ENCODE measurements around the gene CIT.
A peak's percentile ranks its signal among the peaks of the same experiment; 100 is the strongest.
"Not testable (repeated sequence)": the region's sequence is repeated elsewhere in the genome, so short reads cannot be mapped to it uniquely, and the experiment has no call there.

Gene CIT

DNA sequence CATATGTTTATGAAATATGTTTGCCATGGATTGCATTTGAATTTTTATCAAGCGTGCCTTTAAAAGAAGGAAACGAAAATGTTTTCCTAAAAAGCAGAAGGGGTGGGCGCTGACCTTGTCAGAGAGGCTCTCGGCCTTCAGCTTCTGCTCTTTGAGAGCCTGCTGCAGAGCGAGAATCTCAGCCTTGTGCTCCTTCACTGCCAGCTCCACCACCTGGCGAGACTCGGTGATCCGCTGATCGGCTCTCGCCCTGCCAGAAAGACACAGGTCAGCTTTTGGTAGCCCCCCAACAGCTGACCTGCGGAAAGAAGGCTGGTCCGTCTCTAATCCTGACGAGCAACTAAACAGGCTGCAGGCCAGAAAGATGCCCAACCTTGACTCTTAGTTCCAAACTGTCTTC is 146.7 kb downstream of the CIT start:
- DNase-seq = no peak

DNA sequence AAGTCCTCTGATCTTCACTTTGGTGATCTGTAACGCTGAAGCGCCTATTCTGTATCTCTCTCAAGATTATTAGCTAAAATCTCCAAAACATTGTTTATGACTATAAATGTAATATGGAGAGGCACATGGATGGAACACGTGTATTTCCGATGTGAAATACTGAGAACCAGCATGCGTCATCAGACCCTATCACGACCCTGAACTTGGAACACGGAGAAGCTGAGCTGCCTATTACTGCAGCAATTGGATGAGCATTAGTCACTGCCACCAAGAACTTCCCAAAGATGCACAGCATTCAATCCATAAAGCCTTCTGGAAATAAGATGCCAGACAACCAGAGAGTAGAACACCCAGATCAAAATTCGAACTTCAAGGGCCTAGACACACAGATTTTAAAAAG is 147.2 kb downstream of the CIT start:
- no peak for DNase-seq

DNA sequence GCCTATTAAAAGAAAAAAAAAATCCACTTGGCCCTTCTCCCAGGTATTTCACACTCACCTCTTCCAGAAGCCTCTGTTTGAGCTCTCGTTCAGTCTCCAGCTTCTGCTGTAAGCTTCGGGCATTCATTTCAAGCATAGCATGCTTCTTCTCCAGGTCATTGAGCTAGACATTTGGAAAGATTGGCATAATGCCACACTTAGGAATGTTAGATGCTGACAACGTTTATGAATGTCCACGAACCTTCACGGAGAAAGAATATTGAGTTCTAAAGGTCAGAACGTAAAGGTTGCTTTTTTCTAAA is 148.7 kb downstream of the CIT start:
- no peak for DNase-seq

DNA sequence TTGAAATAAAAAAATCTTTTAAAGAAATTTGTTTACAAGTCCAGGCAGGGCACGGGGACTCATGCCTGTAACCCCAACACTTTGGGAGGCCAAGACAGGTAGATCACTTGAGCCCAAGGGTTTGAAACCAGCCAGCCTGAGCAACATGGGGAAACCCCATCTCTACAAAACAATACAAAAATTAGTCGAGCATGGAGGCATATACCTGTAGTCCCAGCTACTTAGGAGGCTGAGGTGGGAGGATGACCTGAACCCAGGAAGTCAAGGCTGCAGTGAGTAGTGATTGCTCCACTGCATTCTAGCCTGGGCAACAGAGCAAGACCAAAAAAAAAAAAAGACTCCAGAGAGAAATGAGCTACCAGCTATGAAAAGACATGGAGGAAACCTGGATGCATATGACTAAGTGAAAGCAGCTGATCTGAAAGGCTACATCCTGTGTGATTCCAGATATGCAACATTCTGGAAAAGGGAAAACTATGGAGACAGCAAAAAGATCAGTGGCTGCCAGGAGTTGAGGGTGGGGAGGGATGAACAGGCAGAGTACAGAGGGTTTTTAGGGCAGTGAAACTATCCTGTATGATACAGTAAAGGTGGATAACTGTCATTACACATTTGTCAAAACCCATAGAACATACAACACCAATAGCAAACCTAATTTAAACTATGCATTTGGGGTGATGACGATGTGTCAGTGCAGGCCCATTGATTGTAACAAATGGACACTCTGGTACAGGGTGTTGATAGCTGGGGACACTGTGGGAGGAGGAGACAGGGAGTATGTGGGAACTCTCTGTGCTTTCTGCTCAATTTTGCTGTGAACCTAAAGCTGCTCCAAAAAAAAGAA is 149.3 kb downstream of the CIT start:
- DNase-seq = no peak

DNA sequence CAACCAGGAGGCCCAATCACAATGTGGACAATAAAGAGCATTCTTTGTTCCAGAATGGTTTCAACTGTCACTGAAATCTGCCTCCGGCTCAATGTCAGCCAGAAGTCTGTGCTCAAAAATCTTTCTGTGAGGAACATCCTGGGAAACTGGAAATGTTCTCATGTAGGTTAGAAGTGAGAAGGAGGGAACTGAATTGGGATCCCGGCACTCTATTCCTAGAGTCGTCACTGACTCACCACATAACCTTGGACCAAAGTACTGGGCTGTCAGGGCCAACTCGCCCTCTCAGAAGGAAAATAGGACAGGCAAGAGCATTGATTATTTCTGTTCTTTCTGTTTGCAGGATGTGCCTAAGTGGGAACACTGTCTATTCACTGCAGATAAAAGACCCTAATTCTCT is 151.6 kb downstream of the CIT start:
- no peak for DNase-seq

DNA sequence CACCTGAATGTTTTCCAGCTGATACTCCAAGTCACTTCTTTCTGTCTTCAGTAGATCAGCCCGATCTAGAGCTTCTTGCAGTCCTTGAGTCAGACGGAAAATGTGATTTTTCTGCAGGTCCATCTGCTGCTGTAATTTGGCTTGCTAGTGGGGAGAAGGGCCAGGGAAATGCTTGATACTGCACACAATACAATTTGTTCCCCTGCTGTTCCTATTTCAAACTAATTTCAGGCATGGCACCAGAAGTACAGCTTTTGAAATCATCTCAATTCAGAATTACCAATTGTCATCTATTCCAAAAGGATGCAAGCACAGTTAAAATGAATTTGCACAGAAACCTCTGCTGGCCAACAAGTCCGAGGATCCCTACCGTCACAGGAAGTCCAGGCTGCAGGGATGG is 155.8 kb downstream of the CIT start:
- peak; percentile 40 for DNase-seq

DNA sequence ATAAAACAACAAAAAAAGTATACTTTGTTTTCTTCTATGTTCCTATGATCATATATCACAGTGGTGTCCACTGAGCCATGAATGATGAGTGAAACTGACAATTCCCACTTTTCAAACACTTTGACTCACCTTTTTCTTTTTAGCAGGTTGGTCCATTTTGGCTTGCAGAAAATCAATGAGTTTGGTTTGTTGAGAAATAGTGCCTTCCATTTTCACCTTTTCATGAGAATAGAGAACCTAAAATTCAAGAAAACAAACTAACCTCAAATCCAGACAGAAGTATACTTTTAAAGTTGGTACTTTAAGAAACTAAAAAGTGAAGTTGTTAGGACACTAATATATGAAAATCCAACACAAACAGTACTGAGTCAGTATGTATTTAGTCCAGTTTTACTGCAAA is 156.8 kb downstream of the CIT start:
- DNase-seq = no peak

DNA sequence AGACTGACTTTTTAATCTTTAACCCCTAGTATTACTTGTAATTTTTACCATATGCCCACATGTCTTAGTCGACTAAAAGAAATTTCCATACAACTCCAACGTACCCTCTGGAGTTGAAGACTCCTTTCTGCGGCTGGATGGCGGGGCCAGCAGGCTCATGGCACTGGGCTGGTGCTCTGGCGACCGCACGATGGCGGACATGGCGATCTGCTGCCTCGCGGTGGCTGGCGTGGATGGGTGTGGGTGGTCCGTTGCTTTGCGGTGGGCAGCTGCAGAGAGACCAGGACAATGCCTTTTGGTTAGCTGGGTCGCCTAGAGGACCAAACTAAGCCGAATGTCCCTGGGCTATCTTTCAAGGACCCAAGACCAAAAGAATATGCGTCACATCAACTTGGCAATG is 159.0 kb downstream of the CIT start:
- DNase-seq = no peak

DNA sequence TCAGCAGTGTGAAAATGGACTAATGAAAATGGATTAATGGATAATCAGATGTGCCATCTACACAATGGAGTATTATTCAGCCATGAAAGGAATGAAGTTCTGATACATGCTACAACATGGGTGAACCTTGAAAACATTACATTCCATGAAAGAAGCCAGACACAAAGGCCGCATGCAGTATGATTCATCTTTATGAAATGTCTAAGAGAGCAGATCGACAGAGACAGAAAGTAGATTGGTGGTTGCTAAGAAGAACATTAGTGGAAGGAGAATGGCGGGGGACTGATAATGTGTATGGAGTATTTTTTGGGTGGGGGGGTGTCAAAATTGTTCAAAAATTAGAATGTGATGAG is 161.9 kb downstream of the CIT start:
- no peak for DNase-seq

DNA sequence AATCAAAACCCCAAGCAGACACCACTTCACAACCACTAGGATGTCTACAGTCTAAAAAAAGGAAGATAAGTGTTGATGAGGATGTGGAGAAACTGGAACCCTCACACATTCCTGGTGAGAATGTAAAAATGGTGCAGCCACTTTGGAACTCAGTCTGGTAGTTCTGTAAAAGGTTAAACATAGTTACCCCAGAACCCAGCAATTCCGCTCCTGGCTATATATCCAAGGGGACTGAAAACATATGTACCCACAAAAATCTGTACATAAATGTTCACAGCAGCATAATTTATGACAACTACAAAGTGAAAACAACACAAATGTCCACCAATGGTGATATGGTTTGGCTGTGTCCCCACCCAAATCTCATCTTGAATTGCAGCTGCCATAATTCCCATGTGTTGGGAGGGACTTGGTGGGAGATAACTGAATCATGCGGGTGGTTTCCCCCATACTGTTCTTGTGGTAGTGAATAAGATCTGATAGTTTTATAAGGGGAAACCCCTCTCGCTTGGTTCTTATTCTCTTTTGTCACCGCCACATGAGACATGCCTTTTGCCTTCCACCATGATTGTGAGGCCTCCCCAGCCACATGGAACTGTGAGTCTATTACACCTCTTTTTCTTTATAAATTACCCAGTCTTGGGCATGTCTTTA is 162.4 kb downstream of the CIT start:
- no peak for DNase-seq

DNA sequence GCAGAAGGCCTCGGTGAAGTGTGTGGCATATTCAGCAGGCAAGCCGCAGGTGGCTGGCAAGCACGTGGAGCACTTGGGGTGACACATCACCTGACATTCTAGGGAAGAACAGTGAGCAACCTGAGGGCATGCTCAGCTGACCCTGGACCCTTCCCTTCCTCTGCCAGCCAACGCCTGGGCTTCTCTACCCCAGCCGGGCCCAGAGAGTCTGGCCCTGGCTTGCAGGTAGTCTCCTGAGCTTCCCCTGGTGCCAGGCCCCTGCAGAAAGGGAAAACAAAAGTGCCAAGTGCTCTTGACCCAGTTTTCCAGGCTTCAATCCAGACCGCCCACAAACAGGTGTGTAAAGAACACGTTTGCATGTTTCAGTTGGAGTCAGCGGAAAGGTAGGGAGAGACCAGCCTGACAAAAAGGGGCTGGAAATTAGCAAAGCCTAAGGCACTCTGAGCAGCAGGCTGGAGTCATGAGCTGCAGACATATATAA is 163.5 kb downstream of the CIT start:
- DNase-seq = no peak

DNA sequence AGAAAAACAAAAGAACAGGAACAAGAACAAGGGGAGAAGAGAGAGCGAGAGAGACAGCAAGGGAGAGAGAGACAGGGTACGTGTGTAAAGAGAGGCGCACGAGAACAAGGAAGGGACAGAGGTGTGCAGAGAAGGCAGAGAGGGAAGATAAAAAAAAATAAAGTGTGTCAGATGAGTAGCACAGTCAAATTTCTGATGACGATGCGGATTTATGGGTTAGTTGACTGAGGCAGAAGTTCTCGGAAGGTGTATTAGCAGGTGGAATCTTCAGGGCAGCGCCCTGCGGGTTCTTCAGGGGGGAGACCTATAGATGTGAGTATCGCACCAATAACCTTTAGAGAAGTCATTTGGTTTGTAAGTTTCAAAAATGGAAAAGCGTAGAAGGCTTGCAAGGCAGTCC is 164.4 kb downstream of the CIT start:
- no peak for DNase-seq

DNA sequence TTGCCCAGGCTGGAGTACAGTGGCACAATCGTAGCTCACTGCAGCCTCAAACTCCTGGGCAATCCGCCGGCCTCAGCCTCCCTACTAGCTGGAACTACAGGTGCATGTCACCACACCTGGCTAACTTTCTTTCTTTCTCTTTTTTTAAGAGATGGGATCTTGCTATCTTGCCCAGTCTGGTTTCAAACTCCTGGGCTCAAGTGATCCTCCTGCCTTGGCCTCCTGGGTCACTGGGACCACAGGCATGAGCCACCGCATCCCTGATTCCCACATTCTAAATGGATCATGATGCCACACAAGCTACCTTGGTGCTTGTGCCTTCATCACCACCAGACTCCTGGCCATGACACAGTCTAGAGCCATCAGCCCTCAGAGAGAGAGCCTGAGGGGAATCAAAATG is 165.4 kb downstream of the CIT start:
- DNase-seq = no peak

DNA sequence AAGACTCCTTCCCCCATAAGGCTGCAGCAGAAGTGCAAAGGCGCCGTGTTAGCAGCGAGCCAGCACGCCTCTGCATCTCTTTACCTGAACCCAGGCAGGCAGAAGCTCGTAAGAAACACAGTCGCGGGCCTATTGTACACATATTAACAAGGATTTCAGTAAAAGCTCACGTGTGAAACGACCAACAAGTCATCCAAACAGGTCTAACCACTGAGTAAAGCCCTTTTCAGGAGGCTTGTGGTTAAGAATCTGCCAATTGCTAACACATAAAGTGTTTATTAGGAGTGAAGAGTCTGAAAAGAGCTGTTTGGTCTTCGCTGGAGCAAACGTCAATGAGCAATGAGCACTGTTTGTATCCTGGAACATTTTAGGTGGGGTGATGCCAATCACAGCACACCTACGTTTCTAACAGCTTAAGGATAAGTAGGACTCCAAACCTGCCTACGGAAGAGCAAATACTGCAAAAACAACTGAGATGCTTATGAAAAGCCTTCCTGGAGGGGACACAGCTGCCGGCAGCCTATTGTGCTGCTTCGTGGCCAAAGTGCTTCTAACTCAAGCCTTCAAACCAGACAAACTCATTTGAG is 166.1 kb downstream of the CIT start:
- DNase-seq = no peak

DNA sequence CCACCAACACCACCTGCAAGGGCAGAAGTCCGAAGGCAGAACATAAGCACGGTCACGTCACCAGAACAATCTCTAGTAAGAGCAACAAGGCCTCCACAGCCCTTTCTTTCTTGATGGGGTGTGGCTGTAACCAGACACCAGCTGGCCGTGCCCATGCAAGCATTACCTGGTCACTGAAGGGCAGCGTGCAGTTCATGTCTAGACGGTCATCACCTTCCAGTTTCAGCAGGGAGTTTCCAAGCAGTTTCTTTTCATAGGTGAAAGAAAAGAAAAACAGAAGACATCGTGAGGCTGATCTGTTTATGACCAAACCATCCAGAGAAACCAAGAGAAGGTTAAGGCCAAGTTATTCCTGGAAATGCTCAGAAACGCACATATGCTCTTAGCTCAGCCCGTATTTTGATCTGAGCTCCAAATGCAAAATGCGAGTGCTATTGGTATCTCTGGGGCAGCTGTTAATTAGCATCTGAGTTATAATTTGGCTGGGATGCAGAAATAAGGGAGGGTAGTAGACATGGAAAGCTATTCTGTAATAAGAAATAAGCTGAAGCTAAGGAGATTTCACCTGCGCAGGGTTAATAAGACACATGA is 166.7 kb downstream of the CIT start:
- DNase-seq = no peak

DNA sequence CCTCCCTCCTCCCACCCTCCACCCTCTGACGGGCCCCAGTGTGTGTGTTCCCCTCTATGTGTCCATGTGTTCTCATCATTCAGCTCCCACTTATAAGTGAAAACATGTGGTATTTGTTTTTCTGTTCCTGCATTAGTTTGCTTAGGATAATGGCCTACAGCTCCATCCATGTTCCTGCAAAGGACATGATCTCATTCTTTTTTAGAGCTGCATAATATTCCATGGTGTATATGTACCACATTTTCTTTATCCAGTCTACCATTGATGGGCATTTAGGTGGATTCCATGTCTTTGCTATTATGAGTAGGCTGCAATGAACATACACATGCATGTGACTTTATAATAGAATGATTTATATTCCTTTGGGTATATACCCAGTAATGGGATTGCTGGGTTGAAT is 170.7 kb downstream of the CIT start:
- not testable (repeated sequence) for DNase-seq

DNA sequence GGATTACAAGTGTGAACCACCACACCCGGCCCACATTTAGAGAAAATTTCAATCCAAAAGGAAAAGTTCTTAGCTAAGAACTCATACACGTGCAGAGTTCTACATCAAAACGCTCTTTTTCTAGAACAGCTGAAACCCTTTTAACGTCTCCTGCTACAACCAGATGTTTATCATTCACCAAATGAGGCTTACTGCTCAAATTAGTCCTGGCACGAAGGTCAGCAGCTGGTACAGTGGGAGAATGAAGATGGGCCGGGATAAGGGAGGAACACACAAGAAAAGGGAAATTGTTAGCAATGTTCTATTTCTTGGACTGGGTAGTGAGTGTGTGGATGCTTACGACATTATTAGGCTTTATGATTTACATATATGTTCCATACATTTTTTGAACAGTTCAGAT is 171.9 kb downstream of the CIT start:
- DNase-seq = no peak

DNA sequence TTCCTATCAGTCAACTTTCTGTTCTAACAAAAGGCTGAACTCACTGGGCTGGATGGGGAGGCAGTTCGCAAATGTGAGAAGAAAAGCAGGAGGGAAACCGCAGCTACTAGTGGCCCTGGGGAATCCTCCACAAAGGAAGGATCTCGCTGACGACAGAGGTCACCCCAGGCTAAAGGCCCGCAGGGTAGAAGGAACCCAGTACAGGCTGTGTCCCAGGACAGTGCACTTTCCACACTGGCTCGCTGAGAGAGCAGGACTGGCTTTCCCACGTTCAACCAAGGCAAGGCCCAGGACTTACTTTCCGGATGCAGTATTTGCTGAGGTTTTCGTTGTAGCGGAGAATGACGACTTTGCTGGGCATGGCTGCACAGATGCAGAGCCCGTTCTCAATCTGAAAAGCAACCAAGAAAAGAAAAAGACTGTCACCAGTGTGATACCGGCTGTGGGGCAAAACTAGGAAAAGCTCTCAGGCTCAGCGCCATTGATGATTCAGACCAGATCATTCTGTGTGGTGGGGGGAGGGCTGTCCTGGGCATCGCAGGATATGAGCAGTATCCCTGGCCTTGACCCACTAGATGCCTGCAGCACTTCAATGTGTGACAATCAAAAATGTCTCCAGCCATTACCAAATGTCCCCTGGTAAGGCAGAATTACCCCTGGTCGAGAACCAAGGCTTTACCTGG is 172.9 kb downstream of the CIT start:
- no peak for DNase-seq

DNA sequence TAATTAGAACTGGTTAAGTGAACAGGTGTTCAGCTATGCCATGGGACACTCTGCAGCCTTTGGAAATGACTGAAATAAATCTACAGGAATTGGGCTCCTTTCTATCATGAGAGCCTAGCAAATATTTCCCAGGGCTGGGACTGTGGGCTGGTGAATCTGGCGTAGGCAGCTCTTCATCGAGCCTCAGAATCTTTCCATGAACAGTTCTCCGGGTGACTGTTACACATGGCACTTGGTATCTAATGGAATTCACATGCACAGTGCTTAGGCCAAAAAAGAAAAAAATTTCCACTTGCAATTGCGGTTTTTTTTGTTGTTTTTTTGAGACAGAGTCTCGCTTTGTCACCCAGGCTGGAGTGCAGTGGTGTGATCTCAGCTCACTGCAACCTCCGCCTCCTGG is 177.0 kb downstream of the CIT start:
- no peak for DNase-seq

DNA sequence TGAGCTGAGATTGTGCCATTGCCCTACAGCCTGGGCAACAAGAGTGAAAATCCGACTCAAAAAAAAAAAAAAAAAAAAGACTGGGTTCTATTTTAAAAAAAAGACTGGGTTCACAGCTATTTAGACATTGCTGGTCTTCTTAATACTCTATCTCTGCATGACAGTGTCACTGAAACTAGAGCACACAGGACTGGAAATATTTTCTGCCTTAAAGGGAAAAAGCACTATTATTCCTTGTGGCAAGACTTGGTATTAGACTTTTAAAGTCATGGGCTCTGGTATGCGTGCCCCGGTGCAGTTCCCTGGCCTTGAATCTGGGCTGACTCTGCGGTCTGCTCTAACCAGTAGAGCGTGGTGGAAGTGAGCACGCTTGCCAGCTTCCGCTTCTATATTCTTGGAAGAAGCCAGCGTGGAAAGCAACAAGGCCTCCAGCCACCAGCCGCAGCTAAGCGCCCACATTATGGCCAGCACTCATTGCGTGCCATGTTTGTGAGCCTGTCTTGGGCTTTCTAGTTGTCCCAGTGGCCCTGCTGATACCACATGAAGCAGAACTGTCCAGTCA is 177.8 kb downstream of the CIT start:
- DNase-seq = no peak

DNA sequence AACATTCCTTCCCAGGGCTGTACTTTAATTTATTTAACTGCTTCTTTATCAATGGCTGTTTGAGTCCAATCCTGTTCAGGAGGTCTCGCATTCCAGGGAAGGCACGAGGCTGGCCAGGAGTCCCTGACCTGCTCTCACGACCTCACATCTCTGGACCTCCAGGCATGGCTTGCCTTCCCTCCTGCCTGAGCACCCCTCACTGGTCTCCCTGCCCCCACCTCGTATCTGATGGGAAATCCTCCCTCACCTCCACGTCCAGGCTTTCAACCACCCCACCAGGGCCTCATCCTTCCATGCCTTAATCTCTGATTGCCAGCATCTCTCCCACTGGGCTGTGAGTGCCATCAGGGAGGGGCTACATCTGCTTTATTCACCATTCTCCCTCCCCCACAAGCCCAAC is 180.2 kb downstream of the CIT start:
- no peak for DNase-seq

DNA sequence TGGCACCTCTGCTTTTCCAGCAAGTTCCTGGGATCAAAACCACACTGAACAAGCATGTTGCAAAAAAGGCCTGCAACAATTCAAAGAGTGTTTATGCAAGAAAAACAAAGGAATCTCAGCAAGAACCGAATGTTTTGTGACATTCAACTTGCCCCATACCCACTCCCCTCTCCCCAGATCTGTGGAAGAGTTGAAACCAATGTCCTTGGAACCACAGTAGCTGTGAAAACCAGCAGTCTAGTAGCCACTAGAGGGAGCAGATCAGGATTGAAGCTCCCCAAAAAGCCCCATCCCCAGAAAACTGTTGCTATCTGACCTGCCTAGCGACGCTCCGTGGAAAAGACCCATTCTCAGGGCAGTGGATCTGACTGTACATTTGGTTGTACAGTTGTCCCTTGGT is 182.1 kb downstream of the CIT start:
- DNase-seq = no peak

DNA sequence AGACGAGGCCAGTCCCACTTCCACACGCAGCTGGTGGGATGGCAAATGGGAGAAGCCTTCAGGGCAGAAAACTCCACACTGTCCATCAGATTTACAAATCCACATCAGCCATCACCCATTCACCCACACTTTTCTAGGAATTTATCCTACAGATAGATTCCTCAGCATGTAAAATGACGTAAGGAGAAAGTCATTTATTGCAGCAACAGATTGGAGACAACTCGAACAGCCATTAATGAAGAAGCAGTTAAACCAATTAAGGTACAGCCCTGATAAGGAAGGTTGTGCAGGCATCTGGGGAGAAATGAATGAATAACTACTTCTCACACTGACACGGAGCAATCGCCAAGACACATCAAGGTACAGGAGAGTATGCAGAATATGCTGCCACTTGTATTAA is 183.0 kb downstream of the CIT start:
- no peak for DNase-seq

Measured in right hindlimb (tissue), 1 donor.